ENCODE measurements around the gene LGALS9.

DNA sequence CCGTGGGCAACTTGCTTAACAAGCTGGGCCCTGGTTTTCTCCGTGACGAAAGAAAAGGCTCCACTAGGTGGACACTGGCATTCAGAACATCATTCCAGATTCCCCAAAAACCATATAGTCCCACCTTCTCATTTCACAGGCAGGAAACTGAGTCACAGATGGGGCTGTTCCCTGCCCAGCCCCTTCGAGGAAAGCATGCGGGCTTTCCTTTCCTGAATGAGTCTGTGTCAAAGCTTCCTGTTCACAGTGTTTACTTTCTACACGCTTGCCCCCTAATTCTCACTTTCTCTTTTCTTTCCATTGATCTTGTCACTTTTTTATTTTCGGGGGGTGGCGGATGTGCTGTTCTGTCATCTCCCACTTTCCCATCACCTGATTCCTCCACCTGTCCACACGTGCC lies 10.3 kb upstream of the LGALS9 start:
- TF ChIP-seq, protein P1, sequence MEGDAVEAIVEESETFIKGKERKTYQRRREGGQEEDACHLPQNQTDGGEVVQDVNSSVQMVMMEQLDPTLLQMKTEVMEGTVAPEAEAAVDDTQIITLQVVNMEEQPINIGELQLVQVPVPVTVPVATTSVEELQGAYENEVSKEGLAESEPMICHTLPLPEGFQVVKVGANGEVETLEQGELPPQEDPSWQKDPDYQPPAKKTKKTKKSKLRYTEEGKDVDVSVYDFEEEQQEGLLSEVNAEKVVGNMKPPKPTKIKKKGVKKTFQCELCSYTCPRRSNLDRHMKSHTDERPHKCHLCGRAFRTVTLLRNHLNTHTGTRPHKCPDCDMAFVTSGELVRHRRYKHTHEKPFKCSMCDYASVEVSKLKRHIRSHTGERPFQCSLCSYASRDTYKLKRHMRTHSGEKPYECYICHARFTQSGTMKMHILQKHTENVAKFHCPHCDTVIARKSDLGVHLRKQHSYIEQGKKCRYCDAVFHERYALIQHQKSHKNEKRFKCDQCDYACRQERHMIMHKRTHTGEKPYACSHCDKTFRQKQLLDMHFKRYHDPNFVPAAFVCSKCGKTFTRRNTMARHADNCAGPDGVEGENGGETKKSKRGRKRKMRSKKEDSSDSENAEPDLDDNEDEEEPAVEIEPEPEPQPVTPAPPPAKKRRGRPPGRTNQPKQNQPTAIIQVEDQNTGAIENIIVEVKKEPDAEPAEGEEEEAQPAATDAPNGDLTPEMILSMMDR (IDR thresholded peaks at IDR 0.05), result no peak
- no peak for TF ChIP-seq EZH2 (IDR thresholded peaks at IDR 0.05; ENCODE audit: borderline replicate concordance, insufficient read depth, low read depth, low read length, poor library complexity, severe bottlenecking)
